ENCODE measurements around the gene PRPF40A. TPM values are rescaled to one million over a fixed set of nuclear protein-coding genes. Genes with fewer than 3 reads are reported as not detected.
"Not testable (repeated sequence)": the region's sequence is repeated elsewhere in the genome, so short reads cannot be mapped to it uniquely, and the experiment has no call there.

Gene PRPF40A
- total and polyA plus RNA-seq, 2 of the 13 experiments (the other 11 are each of a cell fraction or from before 2014, with no cell fraction given): 146 to 207 TPM

- peaks cover 4 to 43% of the 10 kb centered on the region in 2 experiments for H3K36me3 ChIP-seq (replicated peaks in 1 of 2; ENCODE audit: control insufficient read depth in 1 of 2, insufficient read depth in 2 of 2, low read length in 2 of 2)
- intact Hi-C loops (cut with micrococcal nuclease; ENCODE audit: unreplicated experiment) (no loop called here), in situ Hi-C loops (cut with HindIII; ENCODE audit: extremely low pct_ligation_motif_present, low pct_unique_long_range_greater_than_20kb) (no loop called here)
- no peak overlapping the region for H3K27ac ChIP-seq (ENCODE audit: extremely low read length, insufficient read depth, low read length)
- FAIRE-seq (no peak), DNase-seq (ENCODE audit: low spot score) (no peak), ATAC-seq (no peak)
- WGBS (ENCODE audit: low lambda C conversion rate): 96% methylated on average over 13 of the region's 13 CpGs
- no peaks in the 10 kb centered on the region for H4K20me1 ChIP-seq (ENCODE audit: insufficient read depth, low read length)
- no peak overlapping the region for H3K4me3 ChIP-seq (replicated peaks in 1 of 3; ENCODE audit: insufficient read depth in 1 of 3, low read depth in 2 of 3, low read length in 3 of 3)
- TF ChIP-seq ZNF780A (CRISPR knock-in tag; IDR thresholded peaks at IDR 0.05) (no peak), ZMYM4 (CRISPR knock-in tag; IDR thresholded peaks at IDR 0.05) (peak; percentile 73), HNRNPL (IDR thresholded peaks at IDR 0.05; ENCODE audit: low read depth, low read length) (no peak), NCOA5 (CRISPR knock-in tag; IDR thresholded peaks at IDR 0.05) (no peak), EED (CRISPR knock-in tag; IDR thresholded peaks at IDR 0.05) (0 out of 2 replicates have a peak, but pooled peaks have one; percentile 35), POGZ (CRISPR knock-in tag; IDR thresholded peaks at IDR 0.05) (0 out of 2 replicates have a peak, but pooled peaks have one; percentile 35), ZBTB33 (CRISPR knock-in tag; IDR thresholded peaks at IDR 0.05) (peak; percentile 100), HOXA3 (CRISPR knock-in tag; IDR thresholded peaks at IDR 0.05) (peak; percentile 25; the same call in 1 of the 2 replicates)
- TF ChIP-seq, protein P1, sequence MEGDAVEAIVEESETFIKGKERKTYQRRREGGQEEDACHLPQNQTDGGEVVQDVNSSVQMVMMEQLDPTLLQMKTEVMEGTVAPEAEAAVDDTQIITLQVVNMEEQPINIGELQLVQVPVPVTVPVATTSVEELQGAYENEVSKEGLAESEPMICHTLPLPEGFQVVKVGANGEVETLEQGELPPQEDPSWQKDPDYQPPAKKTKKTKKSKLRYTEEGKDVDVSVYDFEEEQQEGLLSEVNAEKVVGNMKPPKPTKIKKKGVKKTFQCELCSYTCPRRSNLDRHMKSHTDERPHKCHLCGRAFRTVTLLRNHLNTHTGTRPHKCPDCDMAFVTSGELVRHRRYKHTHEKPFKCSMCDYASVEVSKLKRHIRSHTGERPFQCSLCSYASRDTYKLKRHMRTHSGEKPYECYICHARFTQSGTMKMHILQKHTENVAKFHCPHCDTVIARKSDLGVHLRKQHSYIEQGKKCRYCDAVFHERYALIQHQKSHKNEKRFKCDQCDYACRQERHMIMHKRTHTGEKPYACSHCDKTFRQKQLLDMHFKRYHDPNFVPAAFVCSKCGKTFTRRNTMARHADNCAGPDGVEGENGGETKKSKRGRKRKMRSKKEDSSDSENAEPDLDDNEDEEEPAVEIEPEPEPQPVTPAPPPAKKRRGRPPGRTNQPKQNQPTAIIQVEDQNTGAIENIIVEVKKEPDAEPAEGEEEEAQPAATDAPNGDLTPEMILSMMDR (CRISPR knock-in tag; IDR thresholded peaks at IDR 0.05): peak; percentile 54
- no peak overlapping the region for H3K9ac ChIP-seq (ENCODE audit: insufficient read depth, low read depth, low read length)
- no peaks in the 10 kb centered on the region for H3K27me3 ChIP-seq (ENCODE audit: control insufficient read depth in 1 of 2, insufficient read depth in 2 of 2, low read length in 2 of 2)
- H3K4me2 ChIP-seq (ENCODE audit: low read depth, low read length): no peak overlapping the region
- H3K4me1 ChIP-seq (ENCODE audit: insufficient read depth, low read length): no peaks in the 10 kb centered on the region
- H3K79me2 ChIP-seq (ENCODE audit: insufficient read depth, low read length): no peaks in the 10 kb centered on the region
- POLR2A ChIA-PET: no interaction called here
- no peaks in the 10 kb centered on the region for H3K9me3 ChIP-seq (ENCODE audit: low read length)
- no TSS peak for BruUV-seq (replicated peaks)
- CTCF ChIA-PET (ENCODE audit: low intra/inter-chr PET ratio, low total read pairs): no interaction called here
- H2AFZ ChIP-seq (ENCODE audit: low read length): no peak overlapping the region
These were observed 37.8 kb upstream of the PRPF40A start for GRCh38 chr2:152755029-152755428.

DNA sequence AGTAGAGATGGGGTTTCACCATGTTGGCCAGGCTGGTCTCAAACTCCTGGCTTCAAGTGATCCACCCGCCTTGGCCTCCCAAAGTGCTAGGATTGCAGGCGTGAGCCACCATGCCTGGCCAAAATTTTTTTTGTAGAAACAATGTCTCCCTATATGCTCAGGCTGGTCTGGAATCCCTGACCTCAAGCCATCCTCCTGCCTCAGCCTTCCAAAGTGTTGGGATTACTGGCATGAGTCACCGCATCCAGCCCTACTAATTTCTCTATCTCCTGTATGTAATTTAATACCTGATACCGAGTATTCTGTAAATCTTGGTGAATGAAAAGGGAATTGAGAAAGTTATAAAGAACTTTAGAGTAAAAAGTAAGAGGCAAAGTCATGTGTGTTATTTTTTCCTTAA is 30.5 kb upstream of the PRPF40A start:
- H4K20me1 ChIP-seq (ENCODE audit: insufficient read depth, low read length); intact Hi-C loops (cut with micrococcal nuclease; ENCODE audit: unreplicated experiment); H3K9me3 ChIP-seq (ENCODE audit: low read length); POLR2A ChIA-PET; BruUV-seq (replicated peaks); FAIRE-seq; H3K79me2 ChIP-seq (ENCODE audit: insufficient read depth, low read length); H3K4me1 ChIP-seq (ENCODE audit: insufficient read depth, low read length); H2AFZ ChIP-seq (ENCODE audit: low read length); H3K27ac ChIP-seq (ENCODE audit: extremely low read length, insufficient read depth, low read length); H3K4me3 ChIP-seq (replicated peaks in 1 of 3; ENCODE audit: insufficient read depth in 1 of 3, low read depth in 2 of 3, low read length in 3 of 3); H3K27me3 ChIP-seq (ENCODE audit: control insufficient read depth in 1 of 2, insufficient read depth in 2 of 2, low read length in 2 of 2); ATAC-seq; H3K4me2 ChIP-seq (ENCODE audit: low read depth, low read length); H3K9ac ChIP-seq (ENCODE audit: insufficient read depth, low read depth, low read length); DNase-seq (ENCODE audit: low spot score); CTCF ChIA-PET (ENCODE audit: low intra/inter-chr PET ratio, low total read pairs): not testable (repeated sequence)
- H3K36me3 ChIP-seq (replicated peaks in 1 of 2; ENCODE audit: control insufficient read depth in 1 of 2, insufficient read depth in 2 of 2, low read length in 2 of 2): peaks cover 4 to 15% of the 10 kb centered on the region in 2 experiments; a peak in 3 of 5 replicates
- WGBS (ENCODE audit: low lambda C conversion rate): 96% methylated on average over 4 of the region's 4 CpGs
- in situ Hi-C loops (cut with HindIII; ENCODE audit: extremely low pct_ligation_motif_present, low pct_unique_long_range_greater_than_20kb): loop anchor here (25.0 kb wide), 1 partner anchor 740 kb away; the partner anchor contains the start of gene RPRM

Measured in HepG2 (cell line).